Measurements from ENCODE around the gene WNT7A. TPM values are rescaled to one million over a fixed set of nuclear protein-coding genes. Genes with fewer than 3 reads are reported as not detected.

Gene WNT7A
- total RNA-seq, 2 donors from 2014 or later = 0.13 TPM; not detected in 1

DNA sequence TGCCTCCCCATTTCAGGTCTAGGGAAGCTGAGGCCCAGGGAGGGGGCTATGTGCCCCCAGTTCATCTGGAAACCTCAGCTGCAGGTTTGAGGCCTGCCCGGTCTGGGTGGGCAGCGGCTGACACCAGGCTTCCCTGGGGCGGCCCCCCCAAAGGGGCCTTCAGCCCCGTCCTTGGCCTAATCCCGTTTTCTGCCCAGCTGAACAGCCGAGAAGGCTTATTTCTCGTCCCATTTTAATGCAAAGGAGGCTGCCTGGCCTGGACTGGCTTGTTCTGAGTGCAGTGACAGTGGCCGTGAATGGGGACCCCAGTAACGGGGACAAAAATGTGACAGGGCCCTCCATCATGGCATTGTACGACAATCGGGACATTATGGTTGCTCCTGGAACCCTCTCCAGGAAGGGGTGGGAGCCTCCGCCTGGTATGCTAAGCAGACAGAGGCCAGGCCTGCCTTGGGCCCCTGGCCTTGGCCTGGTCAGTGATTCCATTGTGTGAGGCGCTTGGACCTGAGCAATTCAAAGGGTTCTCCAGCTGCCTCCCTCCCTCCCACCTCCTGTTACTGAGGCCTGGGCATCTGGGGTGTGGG is 93.9 kb downstream of the WNT7A start:
- Histone ChIP-seq H3K9me3 (ENCODE audit: control insufficient read depth, low read length) (no peaks in the 10 kb centered on the region), H3K27ac (ENCODE audit: low read depth, low read length) (peak overlapping the region; percentile 64), H3K9ac (ENCODE audit: extremely low read depth, low read length, poor library complexity, severe bottlenecking) (no peak overlapping the region), H3K27me3 (ENCODE audit: control insufficient read depth, insufficient read depth, low read length, poor library complexity, severe bottlenecking) (no peaks in the 10 kb centered on the region), H3K4me1 (ENCODE audit: control insufficient read depth, insufficient read depth, low read length) (peaks cover 11% of the 10 kb centered on the region), H3K4me3 (ENCODE audit: low read length) (no peak overlapping the region), H3K36me3 (ENCODE audit: control insufficient read depth, insufficient read depth, low read length) (no peaks in the 10 kb centered on the region)
- H3K9me3 Mint-ChIP-seq = no peaks in the 10 kb centered on the region
- H3K36me3 Mint-ChIP-seq (ENCODE audit: low read depth) = no peaks in the 10 kb centered on the region
- H3K4me1 Mint-ChIP-seq = peaks cover 9% of the 10 kb centered on the region
- 58 to 80% methylated on average over 9 to 13 of the region's 13 CpGs for WGBS, 2 experiments (ENCODE audit: insufficient coverage in 1 of 2, insufficient read length in 1 of 2)
- TF ChIP-seq, protein P1, sequence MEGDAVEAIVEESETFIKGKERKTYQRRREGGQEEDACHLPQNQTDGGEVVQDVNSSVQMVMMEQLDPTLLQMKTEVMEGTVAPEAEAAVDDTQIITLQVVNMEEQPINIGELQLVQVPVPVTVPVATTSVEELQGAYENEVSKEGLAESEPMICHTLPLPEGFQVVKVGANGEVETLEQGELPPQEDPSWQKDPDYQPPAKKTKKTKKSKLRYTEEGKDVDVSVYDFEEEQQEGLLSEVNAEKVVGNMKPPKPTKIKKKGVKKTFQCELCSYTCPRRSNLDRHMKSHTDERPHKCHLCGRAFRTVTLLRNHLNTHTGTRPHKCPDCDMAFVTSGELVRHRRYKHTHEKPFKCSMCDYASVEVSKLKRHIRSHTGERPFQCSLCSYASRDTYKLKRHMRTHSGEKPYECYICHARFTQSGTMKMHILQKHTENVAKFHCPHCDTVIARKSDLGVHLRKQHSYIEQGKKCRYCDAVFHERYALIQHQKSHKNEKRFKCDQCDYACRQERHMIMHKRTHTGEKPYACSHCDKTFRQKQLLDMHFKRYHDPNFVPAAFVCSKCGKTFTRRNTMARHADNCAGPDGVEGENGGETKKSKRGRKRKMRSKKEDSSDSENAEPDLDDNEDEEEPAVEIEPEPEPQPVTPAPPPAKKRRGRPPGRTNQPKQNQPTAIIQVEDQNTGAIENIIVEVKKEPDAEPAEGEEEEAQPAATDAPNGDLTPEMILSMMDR (conservative IDR thresholded peaks at IDR 0.05) = no peak
- H3K27ac Mint-ChIP-seq = no peak overlapping the region
- H3K4me3 Mint-ChIP-seq = no peak overlapping the region
- no peaks in the 10 kb centered on the region for H3K27me3 Mint-ChIP-seq (ENCODE audit: insufficient read depth)
- DNase-seq = no peak

DNA sequence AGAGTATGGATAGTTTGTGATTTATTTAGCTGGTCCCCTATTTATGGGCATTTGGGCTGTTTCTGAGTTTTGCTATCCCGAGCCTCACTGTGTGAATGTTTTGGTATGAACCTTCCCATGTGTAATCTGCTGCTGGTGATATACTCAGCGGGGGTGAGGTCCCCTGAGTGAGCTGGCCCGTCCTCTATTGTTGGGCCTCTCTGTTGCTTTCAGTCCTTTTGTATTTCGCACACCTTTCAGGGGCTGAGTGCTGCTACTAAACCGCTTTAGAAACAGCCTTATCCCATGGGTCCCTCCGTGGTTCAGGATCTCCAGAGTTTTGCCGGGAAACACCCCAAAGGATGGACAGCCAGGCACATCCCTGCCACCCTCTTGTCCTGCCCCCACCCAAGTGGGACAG is 94.5 kb downstream of the WNT7A start:
- 43 to 53% methylated on average over 7 of the region's 7 CpGs for WGBS, 2 experiments (ENCODE audit: insufficient coverage in 1 of 2, insufficient read length in 1 of 2)
- H3K27ac Mint-ChIP-seq = no peak overlapping the region

DNA sequence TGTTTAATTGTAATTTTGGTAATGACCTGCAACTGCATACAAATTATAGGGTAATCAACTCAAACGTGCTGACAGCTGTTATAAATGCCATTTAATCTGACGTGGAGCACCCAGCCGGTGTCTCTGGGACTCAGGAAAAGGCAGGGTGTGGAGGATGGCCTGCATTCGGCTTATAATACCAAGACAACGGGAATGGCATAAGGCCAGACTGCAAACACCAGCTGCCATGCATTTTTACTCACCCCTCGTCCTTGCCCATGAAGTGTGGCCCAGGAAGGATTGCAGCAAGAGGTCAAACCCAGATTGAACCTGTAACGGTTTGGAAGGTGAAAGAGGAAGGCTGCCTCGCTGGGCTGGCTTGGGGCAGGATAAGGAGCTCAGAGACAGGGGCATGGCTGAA is 96.4 kb downstream of the WNT7A start:
- Histone ChIP-seq H3K9ac (ENCODE audit: extremely low read depth, low read length, poor library complexity, severe bottlenecking) (no peak overlapping the region), H3K27ac (ENCODE audit: low read depth, low read length) (no peak overlapping the region), H3K9me3 (ENCODE audit: control insufficient read depth, low read length) (no peaks in the 10 kb centered on the region), H3K4me3 (ENCODE audit: low read length) (no peak overlapping the region), H3K27me3 (ENCODE audit: control insufficient read depth, insufficient read depth, low read length, poor library complexity, severe bottlenecking) (no peaks in the 10 kb centered on the region), H3K4me1 (ENCODE audit: control insufficient read depth, insufficient read depth, low read length) (peaks cover 11% of the 10 kb centered on the region), H3K36me3 (ENCODE audit: control insufficient read depth, insufficient read depth, low read length) (no peaks in the 10 kb centered on the region)
- Mint-ChIP-seq H3K9me3 (no peaks in the 10 kb centered on the region), H3K4me1 (peaks cover 9% of the 10 kb centered on the region), H3K36me3 (ENCODE audit: low read depth) (no peaks in the 10 kb centered on the region), H3K27ac (no peak overlapping the region), H3K4me3 (no peak overlapping the region), H3K27me3 (ENCODE audit: insufficient read depth) (no peaks in the 10 kb centered on the region)
- DNase-seq = no peak
- TF ChIP-seq, protein P1 (conservative IDR thresholded peaks at IDR 0.05) = no peak
- 90 to 92% methylated on average over 8 of the region's 8 CpGs for WGBS, 2 experiments (ENCODE audit: insufficient coverage in 1 of 2, insufficient read length in 1 of 2)

More for the DNA sequence above, 94.5 kb downstream of the WNT7A start:
- Mint-ChIP-seq H3K4me3 (no peak overlapping the region), H3K4me1 (peaks cover 9% of the 10 kb centered on the region), H3K27me3 (ENCODE audit: insufficient read depth) (no peaks in the 10 kb centered on the region), H3K36me3 (ENCODE audit: low read depth) (no peaks in the 10 kb centered on the region), H3K9me3 (no peaks in the 10 kb centered on the region)
- Histone ChIP-seq H3K4me1 (ENCODE audit: control insufficient read depth, insufficient read depth, low read length) (peaks cover 11% of the 10 kb centered on the region), H3K27ac (ENCODE audit: low read depth, low read length) (peak overlapping the region; percentile 64), H3K9ac (ENCODE audit: extremely low read depth, low read length, poor library complexity, severe bottlenecking) (no peak overlapping the region), H3K9me3 (ENCODE audit: control insufficient read depth, low read length) (no peaks in the 10 kb centered on the region), H3K27me3 (ENCODE audit: control insufficient read depth, insufficient read depth, low read length, poor library complexity, severe bottlenecking) (no peaks in the 10 kb centered on the region), H3K36me3 (ENCODE audit: control insufficient read depth, insufficient read depth, low read length) (no peaks in the 10 kb centered on the region), H3K4me3 (ENCODE audit: low read length) (no peak overlapping the region)
- TF ChIP-seq, protein P1 (conservative IDR thresholded peaks at IDR 0.05) = no peak
- DNase-seq = no peak
